ENCODE results near the gene NME8.

NME8 gene

GRCh38 chr7:37901236-37901827, 52.9 kb downstream of the NME8 start:
- no peak for DNase-seq (ENCODE audit: low read depth, low spot score)

GRCh38 chr7:37901890-37902524, 53.6 kb downstream of the NME8 start:
- no peak for DNase-seq (ENCODE audit: low read depth, low spot score)

GRCh38 chr7:37908221-37908788, 59.9 kb downstream of the NME8 start:
- DNase-seq (ENCODE audit: low read depth, low spot score) = no peak

GRCh38 chr7:37912756-37913155, 64.4 kb downstream of the NME8 start:
- no peak for DNase-seq (ENCODE audit: low read depth, low spot score)

GRCh38 chr7:37915438-37915837, 67.0 kb downstream of the NME8 start:
- no peak for DNase-seq (ENCODE audit: low read depth, low spot score)

DNA sequence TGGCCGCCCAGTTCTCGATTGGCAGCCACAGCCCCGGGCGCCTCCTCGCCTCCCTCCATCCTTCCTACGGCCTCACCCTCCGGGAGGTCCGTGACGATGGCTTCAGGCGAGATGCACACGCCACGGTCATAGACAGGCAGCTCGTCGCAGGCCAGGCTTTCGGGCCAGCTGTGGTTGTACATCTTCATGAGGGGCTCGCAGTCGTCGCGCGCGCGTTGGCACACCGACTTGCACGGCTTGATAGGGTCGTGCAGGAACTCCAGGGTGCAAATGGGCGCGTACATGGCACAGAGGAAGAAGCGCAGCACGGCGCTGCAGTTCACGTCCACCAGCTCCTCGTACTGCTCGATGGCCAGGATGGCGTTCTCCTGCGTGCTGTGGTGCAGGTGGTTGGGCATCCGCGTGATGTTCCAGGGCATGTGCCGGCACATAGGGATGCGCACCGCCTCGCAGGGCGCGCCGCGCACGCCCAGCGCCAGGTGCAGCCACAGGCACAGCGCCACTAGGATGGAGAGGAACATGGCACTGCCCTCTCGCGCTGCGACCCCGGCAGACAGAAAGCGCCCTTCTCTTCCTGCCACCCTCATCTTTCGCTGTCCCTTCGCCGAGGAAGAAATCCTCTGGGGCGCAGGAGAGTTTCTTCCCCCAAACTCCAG, 67.7 kb downstream of the NME8 start:
- no peak for DNase-seq (ENCODE audit: low read depth, low spot score)

DNA sequence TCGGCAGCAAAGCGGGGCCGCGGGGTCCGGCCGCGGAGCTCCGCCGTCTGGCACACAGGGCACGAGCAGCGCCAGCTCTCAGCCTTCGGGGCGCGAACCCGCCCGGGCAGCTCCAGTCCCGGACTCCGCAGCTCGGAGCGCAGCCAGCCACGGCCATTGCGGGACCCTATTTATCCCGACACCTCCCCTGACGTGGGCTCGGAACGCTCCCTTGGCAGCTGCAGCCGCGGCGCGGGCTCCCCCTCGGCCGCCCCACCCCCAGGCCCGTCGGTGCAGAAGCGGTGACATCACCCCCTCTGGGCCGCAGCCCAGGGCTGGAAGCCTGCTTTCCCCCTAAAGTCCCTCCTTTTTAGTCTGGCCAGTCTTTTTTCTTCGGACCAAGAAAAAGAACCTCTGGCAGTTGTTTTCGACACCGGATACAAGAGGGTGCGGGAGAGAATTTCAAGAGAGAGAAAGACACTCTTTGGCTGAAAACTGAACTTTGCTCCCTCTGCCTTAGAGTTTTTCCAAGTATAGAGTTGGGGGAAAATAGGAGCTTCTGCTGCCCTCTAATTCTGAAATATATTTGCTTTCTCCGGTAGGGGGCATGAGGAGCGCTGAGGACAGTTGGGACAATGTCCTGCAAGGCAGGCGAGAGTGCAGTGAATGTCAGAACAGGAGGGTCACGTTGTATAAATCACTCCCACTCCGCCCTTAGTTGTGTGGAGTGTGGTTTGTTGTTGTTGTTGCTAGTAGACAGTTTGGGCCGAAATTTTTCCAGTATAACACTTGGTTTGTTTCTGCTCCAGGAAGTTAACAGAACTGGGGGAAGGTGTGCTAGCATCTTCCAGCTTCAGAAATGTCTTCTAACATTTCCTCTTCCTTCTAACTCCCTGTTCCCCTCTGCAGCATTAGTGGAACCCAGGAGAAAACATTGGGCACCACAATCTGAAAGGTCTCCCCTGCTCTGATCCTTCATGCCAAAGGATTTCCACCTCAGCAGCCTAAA, 68.6 kb downstream of the NME8 start, which contains the start of gene SFRP4:
SFRP4 (minus strand) TSS at position 145 of the 988 bp plus-strand sequence. CDS start 280 bp downstream, outside the sequence.
- DNase-seq (ENCODE audit: low read depth, low spot score) = no peak

GRCh38 chr7:37918526-37918925, 70.1 kb downstream of the NME8 start:
- DNase-seq (ENCODE audit: low read depth, low spot score) = no peak

DNA sequence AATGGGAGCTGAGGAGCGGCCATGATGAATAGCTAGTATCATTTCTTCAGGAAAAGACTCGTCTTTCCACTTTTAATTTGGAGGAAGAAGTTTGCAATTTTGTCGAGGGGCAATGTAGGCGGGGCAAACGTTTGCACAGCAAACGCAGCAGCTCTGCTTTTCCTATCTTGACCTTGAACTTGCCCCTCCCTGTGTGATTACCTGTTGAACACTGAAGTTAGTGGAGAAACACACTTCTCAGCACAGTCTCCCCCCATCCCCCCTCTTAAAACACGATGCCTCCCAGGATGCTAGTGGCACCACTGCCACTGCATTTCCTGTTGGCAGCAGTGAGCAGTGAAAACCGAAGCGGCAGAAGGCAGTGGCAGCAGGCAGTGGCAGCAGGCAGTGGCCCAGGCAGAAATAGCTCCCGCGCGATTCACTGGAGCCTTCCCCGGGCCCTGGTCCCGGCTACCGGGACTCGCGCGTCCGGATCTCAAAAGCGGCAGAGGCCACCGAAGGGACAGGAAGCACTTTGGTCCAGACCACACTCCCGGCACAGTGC, 72.0 kb downstream of the NME8 start, which contains the start of gene EPDR1:
EPDR1 (plus strand) TSS at position 336 of the 544 bp plus-strand sequence. CDS start 300 bp downstream, outside the sequence.
- DNase-seq (ENCODE audit: low read depth, low spot score) = no peak

GRCh38 chr7:37920849-37921805, 72.7 kb downstream of the NME8 start:
- DNase-seq (ENCODE audit: low read depth, low spot score) = no peak

DNA sequence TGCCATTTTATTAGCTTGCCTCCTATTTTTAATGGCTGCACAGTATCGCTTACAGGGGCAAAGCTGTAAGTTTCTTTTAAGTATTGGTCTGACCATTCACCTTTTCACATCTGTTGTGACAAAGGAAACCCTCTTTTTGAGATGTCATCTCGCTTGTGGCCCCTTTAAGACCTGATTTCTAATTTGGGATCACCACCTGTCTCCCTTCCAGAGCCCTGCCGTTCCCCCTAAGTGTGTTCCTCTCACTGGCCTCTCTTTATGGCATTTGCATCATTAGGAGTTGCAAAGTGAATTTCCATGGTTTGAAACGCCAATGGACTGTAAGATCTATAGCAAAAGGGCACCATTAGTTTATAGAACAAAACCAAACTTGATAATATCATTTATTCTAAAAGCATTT, 73.5 kb downstream of the NME8 start:
- DNase-seq (ENCODE audit: low read depth, low spot score) = no peak

GRCh38 chr7:37923996-37924395, 75.6 kb downstream of the NME8 start:
- DNase-seq (ENCODE audit: low read depth, low spot score) = no peak

- no peak for DNase-seq (ENCODE audit: low read depth, low spot score)
These were observed 76.2 kb downstream of the NME8 start for GRCh38 chr7:37924491-37925041.

DNA sequence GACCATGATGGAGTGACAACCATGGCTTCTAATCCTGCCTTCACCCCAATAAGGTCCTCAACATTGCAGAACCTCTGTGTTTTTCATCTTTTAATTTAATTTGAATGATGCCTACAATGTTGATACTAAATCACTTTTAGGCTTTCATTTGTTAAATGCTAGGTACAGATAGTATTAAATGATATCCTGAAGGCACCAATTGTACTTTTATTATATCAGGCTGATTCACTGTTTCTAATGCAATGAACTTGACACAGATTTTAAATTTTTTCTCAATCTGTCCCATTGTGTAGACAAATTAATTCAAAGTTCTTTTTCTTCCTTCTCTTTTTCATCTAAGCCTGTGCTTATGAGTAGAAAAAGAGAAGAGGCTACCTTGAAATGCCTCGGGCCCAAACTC, 77.2 kb downstream of the NME8 start:
- DNase-seq (ENCODE audit: low read depth, low spot score) = no peak

GRCh38 chr7:37927773-37928444, 79.5 kb downstream of the NME8 start:
- DNase-seq (ENCODE audit: low read depth, low spot score) = no peak

GRCh38 chr7:37928878-37929277, 80.5 kb downstream of the NME8 start:
- no peak for DNase-seq (ENCODE audit: low read depth, low spot score)

DNA sequence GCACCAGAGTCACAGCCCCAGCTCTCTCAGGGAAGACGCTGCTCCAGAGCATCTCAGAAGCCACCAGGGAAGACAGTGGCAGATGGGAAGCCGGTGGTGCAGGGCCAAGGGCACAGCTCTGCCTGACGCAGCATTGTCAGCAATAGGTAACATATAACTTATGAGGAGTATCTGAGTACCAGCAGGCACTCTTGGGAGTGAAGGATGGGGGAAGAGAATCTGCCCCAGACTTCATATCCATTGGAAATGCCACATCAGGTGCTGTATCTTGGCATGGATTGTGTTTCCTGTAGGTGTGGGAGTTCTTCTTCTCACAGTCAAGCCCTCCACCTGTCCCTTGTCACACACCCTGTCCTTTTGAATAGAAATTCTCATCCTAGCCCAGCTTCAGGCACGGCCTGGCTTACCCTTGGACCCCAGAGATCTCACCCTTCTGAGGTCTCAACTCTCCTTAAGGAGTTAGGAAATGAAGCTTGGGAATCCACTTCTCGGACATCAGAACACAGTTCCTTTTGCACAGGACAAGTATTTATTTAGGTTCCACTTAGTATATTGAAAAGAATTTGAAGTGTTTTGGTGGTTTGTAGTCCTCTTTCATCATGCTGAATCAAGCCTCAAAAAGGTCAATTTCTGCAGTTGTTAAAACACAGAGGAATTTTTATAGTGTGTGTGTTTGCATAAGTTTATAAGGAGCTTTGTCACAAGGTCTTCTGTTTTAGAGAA, 82.0 kb downstream of the NME8 start:
- no peak for DNase-seq (ENCODE audit: low read depth, low spot score)

DNA sequence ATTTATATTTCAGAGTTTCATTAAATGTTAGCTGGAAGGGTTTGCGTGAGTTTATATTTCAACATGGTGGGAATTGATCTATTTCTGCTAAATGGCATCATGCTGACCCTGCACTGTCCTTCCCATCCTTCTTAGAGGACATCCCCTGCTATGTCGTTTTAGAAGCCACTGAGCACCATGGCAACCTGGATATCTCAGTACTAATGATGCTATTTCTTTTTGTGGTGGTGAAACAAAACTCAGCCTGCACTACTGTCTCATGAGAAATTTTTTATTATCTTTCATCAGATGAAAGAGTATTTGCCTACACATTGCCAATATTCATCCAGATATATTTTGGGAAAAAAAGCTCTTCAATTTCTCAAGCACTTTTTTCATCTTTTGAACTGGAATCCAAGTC, 84.1 kb downstream of the NME8 start:
- DNase-seq (ENCODE audit: low read depth, low spot score) = no peak

All from activated CD4-positive, CD25-positive, alpha-beta regulatory T cell treated with anti-CD3 and anti-CD28 coated beads, Interleukin-2, amount 50 U/mL, for 16 hours (primary cell).